Spinal cord (tissue), 10 donors: Measurements from ENCODE around the gene SLC35B4. TPM values are rescaled to one million over a fixed set of nuclear protein-coding genes. Genes with fewer than 3 reads are reported as not detected.

Source experiments
- DNase-seq, 6 donors: peaks; one replicate each; pipeline versions ENCODE4 v3.0.0 to v3.0.0-alpha.2; 2013 to 2015; ENCODE audit warnings: low spot score in 6 of 6, low read depth in 4 of 6
- H3K27ac ChIP-seq: one replicate; pipeline ENCODE4 v1.5.1; 2013; ENCODE audit warnings: low read depth, low read length, control low read depth
- H3K27me3 ChIP-seq: one replicate; pipeline ENCODE4 v1.6.1; 2013; ENCODE audit warnings: low read length; ENCODE audit not compliant: control insufficient read depth, insufficient read depth
- H3K36me3 ChIP-seq: one replicate; pipeline ENCODE4 v1.6.1; 2013; ENCODE audit warnings: low read length; ENCODE audit not compliant: control insufficient read depth, insufficient read depth
- H3K4me1 ChIP-seq: one replicate; pipeline ENCODE4 v1.6.1; 2013; ENCODE audit warnings: low read length; ENCODE audit not compliant: control insufficient read depth, insufficient read depth
- H3K4me3 ChIP-seq: one replicate; pipeline ENCODE4 v1.5.1; 2013; ENCODE audit warnings: low read depth, low read length, control low read depth
- H3K9me3 ChIP-seq: one replicate; pipeline ENCODE4 v1.6.1; 2013; ENCODE audit warnings: low read length; ENCODE audit not compliant: control insufficient read depth, insufficient read depth
- WGBS: methylation state at CpG from one replicate; pipeline ENCODE4 v1.1.5; 2013; ENCODE audit warnings: missing lambda C conversion rate; ENCODE audit not compliant: insufficient coverage; 5-methylcytosine and 5-hydroxymethylcytosine counted together
- polyA plus RNA-seq, 2 donors: library from polyadenylated mRNA; unstranded; fragments of 120-200 nt; gene quantifications; one replicate each; pipeline ENCODE4 v1.2.1, GENCODE V29; 2013; ENCODE audit not compliant: insufficient read length in 2 of 2
- total RNA-seq, 2 donors: library from RNA; depleted of rRNA in 1 of 2; stranded (reverse); fragments of 120-200 nt in 1 of 2; fragments of >200 nt in 1 of 2; gene quantifications; one replicate each; pipeline versions ENCODE4 v1.2.3 to v1.2.4, GENCODE V29; 2013 to 2014
- donor health status: healthy.

SLC35B4 gene
- total and polyA plus RNA-seq, 4 donors = 20.4 to 30.1 (median 23.3) TPM

- Histone ChIP-seq H3K36me3 (no peaks in the 10 kb centered on the region), H3K27ac (no peak overlapping the region), H3K4me1 (no peaks in the 10 kb centered on the region), H3K27me3 (no peaks in the 10 kb centered on the region), H3K4me3 (no peak overlapping the region), H3K9me3 (no peaks in the 10 kb centered on the region)
- no peak for DNase-seq
Measured at GRCh38 chr7:134318443-134318842, 1.7 kb upstream of the SLC35B4 start.

DNA sequence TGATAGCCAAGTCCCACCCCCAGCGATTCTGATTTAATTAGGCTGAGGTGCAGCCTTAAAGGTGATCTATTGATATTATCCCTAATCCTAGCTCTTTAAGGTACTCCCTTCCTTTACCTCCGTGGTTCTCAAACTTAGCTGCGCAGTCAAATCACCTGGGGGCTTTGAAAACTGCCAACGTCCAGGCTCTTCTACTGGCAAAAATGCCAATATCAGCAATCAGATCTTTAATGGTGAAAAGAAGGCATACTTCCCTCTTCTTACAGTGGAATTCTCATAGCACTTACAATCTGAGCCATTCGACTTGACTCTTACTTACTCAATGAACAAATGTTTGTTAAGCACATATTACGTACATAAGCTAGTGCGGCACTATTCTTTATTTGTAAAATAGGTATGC is 704 bp upstream of the SLC35B4 start:
- Histone ChIP-seq H3K36me3 (no peaks in the 10 kb centered on the region), H3K9me3 (no peaks in the 10 kb centered on the region), H3K27ac (no peak overlapping the region), H3K4me3 (peak overlapping the region; percentile 96), H3K4me1 (no peaks in the 10 kb centered on the region), H3K27me3 (no peaks in the 10 kb centered on the region)
- DNase-seq = no peak
- 51% methylated on average over 3 of the region's 7 CpGs for WGBS

- Histone ChIP-seq H3K9me3 (no peaks in the 10 kb centered on the region), H3K4me3 (peak overlapping the region; percentile 96), H3K27me3 (no peaks in the 10 kb centered on the region), H3K36me3 (no peaks in the 10 kb centered on the region), H3K4me1 (no peaks in the 10 kb centered on the region), H3K27ac (peak overlapping the region; percentile 84)
- DNase-seq = peak in 1 of 6 donors; percentile 37
- WGBS = 8% methylated on average over 13 of the region's 20 CpGs
Measured at GRCh38 chr7:134315679-134316538, 821 bp downstream of the SLC35B4 start.

DNA sequence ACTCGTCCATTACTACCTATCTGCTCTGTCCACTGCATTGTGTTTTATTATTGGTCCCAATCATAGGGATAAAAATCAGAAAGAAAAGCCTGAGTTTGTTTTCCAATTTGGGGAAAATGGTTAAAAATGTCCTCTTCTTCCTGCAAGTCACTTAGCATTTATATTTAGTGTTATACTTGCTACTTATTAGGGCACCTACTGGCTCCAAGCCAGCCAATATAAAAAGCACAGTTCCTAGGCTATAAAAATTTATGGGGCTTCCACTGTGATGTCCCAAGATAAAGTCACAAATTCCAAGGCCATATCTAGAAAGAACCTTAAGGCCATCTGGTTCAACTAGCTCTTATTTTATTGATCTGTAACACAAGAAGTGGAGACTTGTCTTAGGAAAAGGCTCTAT is 3.2 kb downstream of the SLC35B4 start:
- Histone ChIP-seq H3K36me3 (no peaks in the 10 kb centered on the region), H3K27ac (no peak overlapping the region), H3K4me3 (no peak overlapping the region), H3K27me3 (no peaks in the 10 kb centered on the region), H3K9me3 (no peaks in the 10 kb centered on the region), H3K4me1 (no peaks in the 10 kb centered on the region)
- WGBS = no CpG with 5 or more reads among the region's 1 CpG
- no peak for DNase-seq

- no peaks in the 10 kb centered on the region for H3K27me3 ChIP-seq
- no CpG with 5 or more reads among the region's 6 CpGs for WGBS
- no peak overlapping the region for H3K4me3 ChIP-seq
- no peaks in the 10 kb centered on the region for H3K36me3 ChIP-seq
- no peak overlapping the region for H3K27ac ChIP-seq
- no peaks in the 10 kb centered on the region for H3K4me1 ChIP-seq
- no peaks in the 10 kb centered on the region for H3K9me3 ChIP-seq
- DNase-seq = no peak
Measured at GRCh38 chr7:134312717-134313116, 4.0 kb downstream of the SLC35B4 start.

DNA sequence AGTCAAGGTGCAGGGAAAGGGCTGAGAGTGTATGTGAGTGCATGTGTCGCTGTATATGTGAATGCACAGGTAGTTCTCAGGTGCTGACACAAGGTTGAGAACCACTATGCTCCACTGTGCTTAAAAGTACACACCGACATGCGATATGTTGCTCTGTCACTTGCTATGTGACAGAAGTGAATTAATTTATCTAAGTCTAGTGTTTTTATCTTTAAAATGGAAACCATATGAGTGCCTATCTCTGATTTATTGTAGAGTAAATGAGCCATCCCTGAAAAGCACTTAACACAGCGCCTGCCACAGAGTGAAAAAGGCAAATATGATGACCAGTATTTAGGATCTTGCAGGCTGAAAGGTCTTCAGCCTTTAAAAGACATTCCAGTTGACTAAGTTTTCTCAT is 4.9 kb downstream of the SLC35B4 start:
- WGBS = 100% methylated on average over 1 of the region's 4 CpGs
- H3K27ac ChIP-seq = no peak overlapping the region
- H3K36me3 ChIP-seq = no peaks in the 10 kb centered on the region
- no peaks in the 10 kb centered on the region for H3K27me3 ChIP-seq
- no peaks in the 10 kb centered on the region for H3K9me3 ChIP-seq
- no peak overlapping the region for H3K4me3 ChIP-seq
- H3K4me1 ChIP-seq = no peaks in the 10 kb centered on the region
- DNase-seq = no peak

- H3K4me3 ChIP-seq = no peak overlapping the region
- DNase-seq = no peak
- H3K36me3 ChIP-seq = peaks cover 15% of the 10 kb centered on the region
- H3K27ac ChIP-seq = no peak overlapping the region
- H3K9me3 ChIP-seq = no peaks in the 10 kb centered on the region
- H3K4me1 ChIP-seq = no peaks in the 10 kb centered on the region
- WGBS = 67% methylated on average over 4 of the region's 4 CpGs
- no peaks in the 10 kb centered on the region for H3K27me3 ChIP-seq
Measured at GRCh38 chr7:134308548-134308947, 8.2 kb downstream of the SLC35B4 start.

DNA sequence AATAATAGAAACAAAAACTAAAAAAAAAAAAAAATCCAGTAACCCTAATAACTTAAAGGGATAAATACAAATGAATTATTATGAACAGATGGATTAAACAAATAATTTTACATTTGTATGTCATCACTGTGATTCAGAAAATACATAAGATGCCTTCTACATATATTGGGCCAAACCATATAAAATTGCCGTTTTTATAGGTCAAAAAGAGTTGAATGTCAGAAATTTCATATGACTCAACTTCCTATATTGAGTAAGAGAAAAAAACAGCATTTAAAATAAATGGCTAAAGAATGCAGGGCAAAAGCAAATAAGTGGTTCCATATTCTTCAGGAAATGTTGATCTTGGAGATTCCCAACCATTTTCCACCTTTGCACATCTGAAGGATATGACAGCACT is 9.4 kb downstream of the SLC35B4 start:
- no CpG with 5 or more reads among the region's 1 CpG for WGBS
- H3K27me3 ChIP-seq = no peaks in the 10 kb centered on the region
- no peaks in the 10 kb centered on the region for H3K4me1 ChIP-seq
- H3K9me3 ChIP-seq = no peaks in the 10 kb centered on the region
- no peak overlapping the region for H3K4me3 ChIP-seq
- no peak for DNase-seq
- peaks cover 15% of the 10 kb centered on the region for H3K36me3 ChIP-seq
- H3K27ac ChIP-seq = no peak overlapping the region

GRCh38 chr7:134302120-134302519 is 14.6 kb downstream of the SLC35B4 start:
- Histone ChIP-seq H3K9me3 (no peaks in the 10 kb centered on the region), H3K27ac (no peak overlapping the region), H3K27me3 (no peaks in the 10 kb centered on the region), H3K4me1 (no peaks in the 10 kb centered on the region), H3K36me3 (peaks cover 15% of the 10 kb centered on the region), H3K4me3 (no peak overlapping the region)
- 100% methylated on average over 1 of the region's 2 CpGs for WGBS
- DNase-seq = no peak

DNA sequence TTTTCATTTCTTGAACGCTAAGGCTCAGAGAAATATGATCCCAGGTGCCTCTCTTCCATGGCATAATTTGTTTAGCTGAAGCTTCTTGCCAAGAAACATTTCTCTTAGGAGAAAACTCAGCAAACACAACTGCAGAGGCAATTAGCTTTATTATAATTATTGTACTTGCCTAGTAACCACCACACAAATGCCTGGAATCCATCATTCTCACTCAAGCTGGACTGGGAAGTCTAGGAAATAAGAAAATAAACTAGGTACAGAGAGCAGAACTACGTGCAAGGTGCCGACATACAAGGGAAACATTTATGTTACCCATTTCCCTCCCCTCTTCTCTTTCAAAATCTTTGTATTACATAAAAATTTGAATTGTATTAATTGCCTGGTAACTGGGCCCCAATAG is 15.1 kb downstream of the SLC35B4 start:
- WGBS = 0% methylated on average over 1 of the region's 3 CpGs
- Histone ChIP-seq H3K27me3 (no peaks in the 10 kb centered on the region), H3K4me3 (no peak overlapping the region), H3K36me3 (peaks cover 15% of the 10 kb centered on the region), H3K9me3 (no peaks in the 10 kb centered on the region), H3K27ac (no peak overlapping the region), H3K4me1 (no peaks in the 10 kb centered on the region)
- DNase-seq = peak in 1 of 6 donors; percentile 13
